Left ventricle myocardium inferior (tissue), 1 donor: Measurements from ENCODE around the gene ACTN4. TPM values are rescaled to one million over a fixed set of nuclear protein-coding genes. Genes with fewer than 3 reads are reported as not detected.
"Not testable (repeated sequence)": the region's sequence is repeated elsewhere in the genome, so short reads cannot be mapped to it uniquely, and the experiment has no call there.

ENCODE experiments used
- DNase-seq: peaks from one replicate; pipeline ENCODE4 v3.0.0-alpha.2; 2020
- H3K27ac ChIP-seq: fragments of 200-600 bp; replicated peaks from 2 replicates; pipeline ENCODE4 v1.8.0; 2021
- H3K27me3 ChIP-seq: fragments of 200-600 bp; 2 replicates; pipeline ENCODE4 v1.8.0; 2021; ENCODE audit warnings: low read depth
- H3K36me3 ChIP-seq: fragments of 200-600 bp; 2 replicates; pipeline ENCODE4 v1.8.0; 2021
- H3K4me1 ChIP-seq: fragments of 200-600 bp; 2 replicates; pipeline ENCODE4 v1.8.0; 2021
- H3K4me3 ChIP-seq: fragments of 200-600 bp; 2 replicates; pipeline ENCODE4 v1.8.0; 2021; ENCODE audit warnings: mild to moderate bottlenecking, moderate library complexity
- H3K9me3 ChIP-seq: fragments of 200-600 bp; replicated peaks from 2 replicates; pipeline ENCODE4 v1.8.0; 2021
- CTCF ChIP-seq: fragments of 200-600 bp; IDR thresholded peaks from 2 replicates; pipeline ENCODE4 v1.8.0; 2021; ENCODE audit warnings: antibody characterized with exemption, mild to moderate bottlenecking, borderline replicate concordance
- intact Hi-C: fragments of 100-400 bp; cut with micrococcal nuclease; formaldehyde crosslinking; loops from one replicate; pipeline ENCODE4 v1.11.0; 2022
- long read RNA-seq: library from polyadenylated mRNA; unstranded; transcript quantifications from one replicate; pipeline ENCODE4 v2.0.0, GENCODE V29; 2021
- total RNA-seq: library from RNA; stranded (reverse); fragmentation: NEBNext Ultra II Directional; extraction: Animal tissue kit (Norgen Biotek cat#: 25700); gene quantifications from one replicate; pipeline ENCODE4 v1.2.1, GENCODE V29; 2021
- donor health status: DM: no; HTN: yes; CAD: no; lungs with severe emphysema.

ACTN4 gene
- total RNA-seq, result 111 TPM
- long read RNA-seq, full-length matches to known transcripts, result 9 of 27 reads
- long read RNA-seq, partial matches to known transcripts, result 6 of 27 reads
- long read RNA-seq, other reads (novel, unspliced or antisense), result 12 of 27 reads

- peaks cover 59% of the 10 kb centered on the region for H3K4me1 ChIP-seq
- peak within 1 kb of the TSS; percentile 95 for H3K27ac ChIP-seq
- H3K36me3 ChIP-seq, result no peaks in the 10 kb centered on the region
- H3K4me3 ChIP-seq, result peak within 1 kb of the TSS; percentile 94
- intact Hi-C loops, result no loop called here
- TF ChIP-seq CTCF, result no peak
- DNase-seq, result peak; percentile 100
- H3K9me3 ChIP-seq, result no peaks in the 10 kb centered on the region
- no peaks in the 10 kb centered on the region for H3K27me3 ChIP-seq
These were observed at the start of gene ACTN4 for GRCh38 chr19:38647368-38647965. Gene ACTN4, plus strand, starts transcription at chr19:38647649. Its CDS starts 97 bp downstream, at chr19:38647746.

- Histone ChIP-seq H3K9me3 (no peaks in the 10 kb centered on the region), H3K36me3 (no peaks in the 10 kb centered on the region), H3K27me3 (peaks cover 12% of the 10 kb centered on the region), H3K4me3 (no peak overlapping the region), H3K27ac (no peak overlapping the region), H3K4me1 (no peaks in the 10 kb centered on the region)
- no peak for TF ChIP-seq CTCF
- no peak for DNase-seq
- intact Hi-C loops, result no loop called here
These were observed 47.7 kb upstream of the ACTN4 start for GRCh38 chr19:38599722-38600121.

GRCh38 chr19:38602856-38603255 is 44.6 kb upstream of the ACTN4 start:
- H3K4me3 ChIP-seq, H3K4me1 ChIP-seq, H3K27me3 ChIP-seq, intact Hi-C loops, DNase-seq, H3K36me3 ChIP-seq, H3K27ac ChIP-seq, H3K9me3 ChIP-seq: not testable (repeated sequence)

GRCh38 chr19:38606131-38606530 is 41.3 kb upstream of the ACTN4 start:
- Histone ChIP-seq H3K4me3 (no peak overlapping the region), H3K27me3 (no peaks in the 10 kb centered on the region), H3K9me3 (no peaks in the 10 kb centered on the region), H3K36me3 (no peaks in the 10 kb centered on the region), H3K27ac (no peak overlapping the region), H3K4me1 (no peaks in the 10 kb centered on the region)
- TF ChIP-seq CTCF, result no peak
- intact Hi-C loops, result no loop called here
- no peak for DNase-seq

- peaks cover 15% of the 10 kb centered on the region for H3K4me1 ChIP-seq
- no peaks in the 10 kb centered on the region for H3K9me3 ChIP-seq
- TF ChIP-seq CTCF, result no peak
- H3K27ac ChIP-seq, result no peak overlapping the region
- intact Hi-C loops, result no loop called here
- no peaks in the 10 kb centered on the region for H3K27me3 ChIP-seq
- H3K4me3 ChIP-seq, result no peak overlapping the region
- DNase-seq, result no peak
- H3K36me3 ChIP-seq, result no peaks in the 10 kb centered on the region
These were observed 33.2 kb upstream of the ACTN4 start for GRCh38 chr19:38614289-38614688.

- no peak for DNase-seq
- no peak for TF ChIP-seq CTCF
- Histone ChIP-seq H3K9me3 (no peaks in the 10 kb centered on the region), H3K27me3 (no peaks in the 10 kb centered on the region), H3K4me3 (no peak overlapping the region), H3K27ac (no peak overlapping the region), H3K4me1 (peaks cover 23% of the 10 kb centered on the region), H3K36me3 (peaks cover 1% of the 10 kb centered on the region)
- intact Hi-C loops, result no loop called here
These were observed 32.4 kb upstream of the ACTN4 start for GRCh38 chr19:38615007-38615581.
